Fibroblast of mammary gland (primary cell): Measurements from ENCODE around the gene UVRAG.
A peak's percentile ranks its signal among the peaks of the same experiment; 100 is the strongest.

Experiments used
- DNase-seq: peaks from one replicate; pipeline ENCODE4 v3.0.0-alpha.2; 2010; ENCODE audit warnings: low read depth
- H3K4me3 ChIP-seq: 2 replicates; pipeline ENCODE4 v1.5.1; 2011; ENCODE audit warnings: low read depth, mild to moderate bottlenecking, low read length, moderate library complexity; ENCODE audit not compliant: control insufficient read depth
- CTCF ChIP-seq: conservative IDR thresholded peaks from 2 replicates; pipeline ENCODE4 v1.5.1; 2011; ENCODE audit warnings: low read depth, low read length, inconsistent platforms; ENCODE audit not compliant: control insufficient read depth, insufficient read depth

The UVRAG gene

GRCh38 chr11:75813622-75814039 is 1.4 kb upstream of the UVRAG start:
- peak; percentile 36 for DNase-seq
- no peak overlapping the region for H3K4me3 ChIP-seq
- no peak for TF ChIP-seq CTCF

- H3K4me3 ChIP-seq: peak overlapping the region; percentile 84
- TF ChIP-seq CTCF: no peak
- DNase-seq: no peak
These were observed 690 bp upstream of the UVRAG start for GRCh38 chr11:75814363-75814676.

GRCh38 chr11:75815345-75816168 is 547 bp downstream of the UVRAG start:
- no peak for TF ChIP-seq CTCF
- DNase-seq: peak; percentile 25

GRCh38 chr11:75816561-75817239 is 1.7 kb downstream of the UVRAG start:
- peak; percentile 16 for DNase-seq
- no peak for TF ChIP-seq CTCF
- peak overlapping the region; percentile 84 for H3K4me3 ChIP-seq

More at GRCh38 chr11:75815345-75816168, 547 bp downstream of the UVRAG start:
- peak overlapping the region; percentile 84 for H3K4me3 ChIP-seq

GRCh38 chr11:75820645-75821044 is 5.6 kb downstream of the UVRAG start:
- TF ChIP-seq CTCF: no peak
- no peak overlapping the region for H3K4me3 ChIP-seq
- peak; percentile 64 for DNase-seq

- H3K4me3 ChIP-seq: no peak overlapping the region
- no peak for TF ChIP-seq CTCF
- no peak for DNase-seq
These were observed 6.2 kb downstream of the UVRAG start for GRCh38 chr11:75821202-75821601.
